ENCODE data around the gene PPP2R5B. TPM values are rescaled to one million over a fixed set of nuclear protein-coding genes. Genes with fewer than 3 reads are reported as not detected.

The PPP2R5B gene
- 11.6 and 19.0 TPM in 2 replicates for total RNA-seq

DNA sequence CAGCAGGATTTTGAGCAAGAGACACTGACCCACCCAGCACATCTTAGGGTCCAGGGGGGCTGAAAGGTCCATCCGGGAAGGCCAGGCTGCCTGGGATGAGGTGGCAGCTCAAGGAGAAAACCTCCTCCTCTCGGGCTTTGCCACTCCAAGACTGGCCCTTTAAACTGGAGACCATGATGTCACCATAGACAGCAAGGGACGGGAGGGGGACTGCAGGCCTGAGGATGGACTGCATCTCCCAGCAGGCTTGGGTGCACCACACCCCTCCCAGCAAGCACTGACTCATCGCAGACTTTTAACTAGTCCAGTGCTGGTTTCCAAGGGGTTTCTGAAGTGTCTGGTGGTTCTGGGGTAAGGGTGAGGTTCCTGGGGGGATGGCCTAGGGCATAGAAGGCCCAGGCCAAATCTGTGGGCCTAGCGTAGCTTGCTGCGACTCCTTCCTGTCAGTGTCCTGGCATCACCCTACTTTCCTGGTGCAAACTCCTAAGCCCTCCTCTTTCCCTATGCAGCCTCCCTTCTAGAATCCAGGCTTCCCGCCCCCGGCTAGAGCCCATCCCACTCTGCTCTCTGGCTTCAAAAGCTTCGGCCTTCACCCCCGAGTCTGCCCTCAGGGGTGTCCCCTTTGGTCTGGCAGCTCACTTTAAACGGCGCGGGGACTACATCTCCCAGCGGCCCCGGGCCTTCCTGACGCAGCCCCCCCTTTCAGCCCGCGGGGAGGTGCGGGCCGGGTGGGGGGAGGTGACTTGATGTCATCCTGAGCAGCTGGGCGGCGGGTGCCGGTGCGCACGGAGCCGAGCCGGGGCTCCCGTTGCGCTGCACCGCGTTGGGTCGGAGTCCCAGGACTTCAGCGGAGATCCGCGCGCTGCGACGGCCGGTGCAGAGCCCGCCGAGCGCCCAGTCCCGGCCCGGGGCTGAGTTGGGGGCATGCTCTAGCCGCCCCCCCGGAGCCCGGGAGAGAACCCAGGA lies at the start of gene PPP2R5B:
Gene PPP2R5B, plus strand, starts transcription at position 746 of the 966 bp plus-strand sequence. CDS start 1,046 bp downstream, outside the sequence.

DNA sequence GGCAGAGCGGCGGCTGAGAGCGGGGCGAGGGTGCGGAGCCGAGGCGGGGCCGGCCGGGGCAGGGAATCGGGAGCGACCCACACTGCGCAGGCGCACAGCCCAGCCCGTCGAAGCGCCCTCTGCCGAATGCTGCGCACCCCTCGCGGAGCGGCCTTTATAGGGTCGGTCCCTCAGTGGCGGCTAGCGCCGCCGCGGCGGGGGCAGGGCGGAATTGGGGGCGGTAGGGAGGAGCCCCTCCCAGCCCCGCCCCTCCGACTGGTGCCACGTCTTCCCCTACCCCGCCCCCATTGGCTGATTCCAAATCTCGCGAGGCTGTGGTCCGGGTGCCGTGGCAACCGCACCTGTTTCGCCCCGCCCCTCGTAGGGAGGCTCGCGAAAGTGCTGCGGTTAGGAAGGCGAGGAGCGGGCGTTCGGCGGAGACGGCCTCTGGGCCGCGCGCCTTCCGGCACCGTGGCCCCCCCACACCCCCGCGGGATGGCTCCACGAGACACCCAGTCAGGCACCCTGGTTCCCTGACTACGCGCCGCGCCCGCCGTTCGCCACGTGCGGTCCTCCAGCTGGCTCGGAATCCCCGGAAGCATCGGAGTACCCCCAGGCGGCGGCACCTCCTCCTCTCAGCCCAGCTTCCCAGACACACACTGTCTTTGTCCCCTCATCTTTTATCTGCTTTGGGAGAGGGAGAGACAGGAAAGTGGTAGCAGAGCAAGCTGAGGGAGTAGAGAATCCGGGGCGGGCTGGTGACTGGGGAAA lies 45.8 kb upstream of the PPP2R5B start, which contains the start of gene EHD1:
Gene EHD1, minus strand, starts transcription at position 128 of the 750 bp plus-strand sequence. CDS start 157 bp downstream, outside the sequence.

DNA sequence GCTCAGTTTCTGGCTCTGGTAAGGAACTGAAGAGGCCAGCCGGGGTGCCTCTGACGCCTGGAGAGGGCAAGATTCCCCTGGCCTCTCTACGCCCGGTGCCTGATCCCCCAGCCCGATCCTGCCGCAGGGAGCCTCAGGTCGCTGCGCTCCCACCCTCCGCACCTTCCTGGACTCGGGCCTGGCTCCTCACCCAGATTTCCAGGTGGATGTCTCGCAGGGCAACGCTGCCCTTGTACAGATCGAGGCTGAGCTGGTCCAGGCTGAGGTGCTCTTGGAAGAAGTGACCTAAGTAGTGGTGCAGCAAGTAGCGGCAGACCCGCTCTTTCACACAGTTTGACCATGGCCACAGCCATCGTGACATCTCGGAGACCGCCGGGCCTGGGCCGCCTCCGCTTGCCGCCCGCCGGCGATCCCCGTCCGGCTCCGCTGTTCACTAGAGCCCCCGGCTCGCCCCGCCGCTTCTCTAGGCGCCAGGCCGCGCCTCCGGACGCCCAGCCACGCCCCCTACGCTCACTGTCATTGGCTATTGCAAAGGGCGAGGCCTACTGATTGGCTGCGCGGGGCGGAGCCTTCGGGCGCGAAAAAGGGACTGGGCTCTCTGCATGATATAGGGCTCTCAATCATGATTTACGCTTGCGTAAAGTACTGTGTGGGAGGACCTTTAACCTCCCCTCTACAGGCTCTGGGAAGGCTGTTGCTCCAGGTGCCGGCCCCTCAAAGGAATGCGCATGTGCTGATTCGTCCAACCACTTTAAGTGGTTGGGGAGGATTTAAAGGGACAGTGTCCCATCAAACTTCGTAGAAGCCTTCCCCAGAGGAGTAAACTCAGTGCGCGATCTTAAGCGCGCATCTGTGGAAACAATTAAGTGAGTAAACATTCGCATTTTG lies 7.5 kb upstream of the PPP2R5B start, which contains the start of gene ATG2A:
Gene ATG2A, minus strand, starts transcription at position 435 of the 888 bp plus-strand sequence. Its CDS starts 74 bp downstream, at position 361.

DNA sequence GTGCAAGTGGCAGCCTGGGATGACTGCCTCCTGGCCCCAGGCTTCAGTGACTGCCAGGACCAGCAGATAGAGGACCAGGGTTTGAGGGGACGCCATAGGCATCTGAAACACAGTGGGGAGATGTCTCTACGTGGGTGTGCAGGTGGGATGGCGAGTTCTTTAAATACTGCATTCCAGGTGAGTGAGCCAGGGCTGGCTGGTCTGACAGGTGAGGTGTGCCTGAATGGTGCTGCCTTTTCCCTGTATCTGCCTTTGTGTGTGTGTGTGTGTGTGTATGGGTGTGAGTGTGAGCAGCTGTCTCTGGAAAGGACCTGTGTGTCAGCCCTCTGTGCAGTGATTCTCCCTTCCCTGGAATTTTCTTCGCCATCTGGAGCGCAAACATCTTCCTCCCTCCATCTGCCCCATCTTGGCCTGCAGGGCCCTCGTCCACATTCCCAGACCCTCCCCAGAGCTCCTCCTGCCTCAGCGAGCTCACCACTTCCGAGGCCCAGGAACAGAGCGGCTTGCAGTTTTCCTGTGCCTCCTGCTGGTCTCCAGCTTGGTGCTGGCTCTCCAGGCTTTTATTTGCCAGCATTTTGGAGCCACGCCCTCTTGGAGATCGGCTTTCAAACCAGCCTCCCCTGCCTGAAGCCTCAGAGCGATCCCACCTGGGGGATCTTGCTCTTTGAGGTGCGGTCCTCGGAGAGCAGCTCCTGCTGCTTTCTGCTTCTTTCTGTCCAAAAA lies 11.0 kb downstream of the PPP2R5B start, which contains the start of gene GPHA2:
Gene GPHA2, minus strand, starts transcription at position 535 of the 723 bp plus-strand sequence. Its CDS starts 433 bp downstream, at position 102.

DNA sequence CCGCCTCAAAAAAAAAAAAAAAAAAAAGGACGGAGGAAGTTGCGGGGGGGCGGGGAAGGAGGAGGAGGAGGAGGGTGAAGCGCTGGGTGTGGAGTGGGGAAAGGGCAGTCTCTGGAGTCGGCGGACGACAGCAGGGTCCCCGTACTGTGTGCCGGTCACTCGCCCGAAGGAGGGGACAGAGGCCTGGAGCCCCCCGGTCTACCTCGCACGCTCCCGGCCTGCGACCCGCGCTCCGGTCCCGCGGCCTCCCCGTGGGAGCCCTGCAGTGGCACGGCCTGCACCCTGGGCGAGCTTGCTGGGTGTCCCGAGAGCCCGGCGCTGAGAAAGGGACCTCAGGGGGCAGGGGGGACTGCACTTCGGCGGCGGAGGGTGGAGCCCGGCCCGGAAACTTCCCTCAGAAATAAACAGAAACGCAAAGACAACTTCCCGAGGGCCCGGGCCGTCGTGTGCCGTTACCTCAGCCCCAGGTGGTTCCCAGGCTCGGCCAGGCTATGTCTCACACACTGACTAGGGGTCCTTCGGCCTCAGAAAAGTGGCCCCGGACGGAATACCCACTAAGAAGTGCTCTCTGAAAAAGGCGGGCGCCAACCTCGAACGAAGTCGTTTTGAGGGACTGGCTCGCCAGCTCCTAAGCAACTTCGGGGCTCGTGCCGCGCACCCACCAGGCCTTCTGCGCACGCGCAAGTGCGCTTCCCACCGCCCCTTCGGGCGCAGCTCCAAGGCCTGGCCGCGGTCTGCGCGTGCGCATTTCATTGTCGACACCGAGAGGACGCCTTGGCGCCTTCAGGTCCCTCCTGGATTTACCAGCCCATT lies 47.1 kb downstream of the PPP2R5B start, which contains the start of gene MAJIN:
Gene MAJIN, minus strand, starts transcription at position 688 of the 813 bp plus-strand sequence. CDS start 12,703 bp downstream, outside the sequence.

Small RNA genes lying within 50 kb of the gene (small RNA-seq; reads per million reads assigned to genes)
- gene MIR6749 (ENCODE audit: low replicate concordance) (0.13 reads per million), gene MIR6750 (ENCODE audit: low replicate concordance) (not detected)

Other genes with a start within 250 kb of the PPP2R5B start
- gene NRXN2, start 201.5 kb upstream of the PPP2R5B start, total RNA-seq, result 0.44 and 8.4 TPM in 2 replicates
- 1.0 and 1.5 TPM in 2 replicates for gene RASGRP2, start 180.5 kb upstream of the PPP2R5B start, total RNA-seq
- 0.29 and 0.88 TPM in 2 replicates for gene PYGM, start 164.7 kb upstream of the PPP2R5B start, total RNA-seq
- 170 and 171 TPM in 2 replicates for gene SF1, start 146.1 kb upstream of the PPP2R5B start, total RNA-seq
- 12.3 and 28.3 TPM in 2 replicates for gene MAP4K2, start 121.5 kb upstream of the PPP2R5B start, total RNA-seq
- gene MEN1, start 114.1 kb upstream of the PPP2R5B start, total RNA-seq, result 20.4 and 25.5 TPM in 2 replicates
- 0.14 and 0.22 TPM in 2 replicates for gene CDC42BPG, start 80.0 kb upstream of the PPP2R5B start, total RNA-seq
- gene EHD1, start 46.1 kb upstream of the PPP2R5B start, total RNA-seq, result 120 and 163 TPM in 2 replicates
- 23.9 and 28.2 TPM in 2 replicates for gene ATG2A, start 7.5 kb upstream of the PPP2R5B start, total RNA-seq
- gene GPHA2, start 11.2 kb downstream of the PPP2R5B start, total RNA-seq, result not detected in 2 replicates
- gene MAJIN, start 47.4 kb downstream of the PPP2R5B start, total RNA-seq, result not detected in 2 replicates
- gene BATF2, start 72.3 kb downstream of the PPP2R5B start, total RNA-seq, result 1.8 and 2.6 TPM in 2 replicates
- 61.0 and 80.1 TPM in 2 replicates for gene ARL2, start 89.5 kb downstream of the PPP2R5B start, total RNA-seq
- gene SNX15, start 102.8 kb downstream of the PPP2R5B start, total RNA-seq, result 13.8 and 18.3 TPM in 2 replicates
- gene SAC3D1, start 116.5 kb downstream of the PPP2R5B start, total RNA-seq, result 6.3 and 19.3 TPM in 2 replicates
- 6.8 and 11.0 TPM in 2 replicates for gene NAALADL1, start 133.9 kb downstream of the PPP2R5B start, total RNA-seq
- gene CDCA5, start 159.4 kb downstream of the PPP2R5B start, total RNA-seq, result 1.1 and 32.4 TPM in 2 replicates
- gene ZFPL1, start 159.5 kb downstream of the PPP2R5B start, total RNA-seq, result 46.5 and 68.5 TPM in 2 replicates
- gene VPS51, start 171.5 kb downstream of the PPP2R5B start, total RNA-seq, result 186 and 248 TPM in 2 replicates
- 13.3 and 65.0 TPM in 2 replicates for gene TM7SF2, start 187.2 kb downstream of the PPP2R5B start, total RNA-seq
- gene ZNHIT2, start 193.0 kb downstream of the PPP2R5B start, total RNA-seq, result 15.8 and 22.5 TPM in 2 replicates
- 107 and 347 TPM in 2 replicates for gene FAU, start 197.4 kb downstream of the PPP2R5B start, total RNA-seq
- 53.4 and 89.2 TPM in 2 replicates for gene MRPL49, start 197.6 kb downstream of the PPP2R5B start, total RNA-seq
- 31.1 and 197 TPM in 2 replicates for gene SYVN1, start 209.8 kb downstream of the PPP2R5B start, total RNA-seq
- gene SPDYC, start 245.5 kb downstream of the PPP2R5B start, total RNA-seq, result not detected in 2 replicates

All from placental pericyte (primary cell).